Esophagus squamous epithelium (tissue), 5 donors: ENCODE data around the gene OAF. TPM values are rescaled to one million over a fixed set of nuclear protein-coding genes. Genes with fewer than 3 reads are reported as not detected.

Experiments used
- DNase-seq: peaks from one replicate; lab custom pipeline; 2025; lab: John Stamatoyannopoulos, UW
- H3K27ac ChIP-seq, 4 donors: fragments of 200-600 bp; sonication (generic); one replicate each; pipeline ENCODE4 v1.5.1; 2016 to 2019; ENCODE audit warnings: mild to moderate bottlenecking in 1 of 4
- H3K27me3 ChIP-seq, 4 donors: fragments of 200-600 bp; sonication (generic); 1 replicate in 3 of 4; 2 replicates in 1 of 4; pipeline versions ENCODE4 v1.5.1 to v1.6.0; 2017 to 2021; ENCODE audit warnings: antibody characterized with exemption in 1 of 4
- H3K36me3 ChIP-seq, 3 donors: fragments of 200-600 bp; sonication (generic); one replicate each; pipeline ENCODE4 v1.5.1; 2016 to 2019
- H3K4me1 ChIP-seq, 3 donors: fragments of 200-600 bp; sonication (generic); one replicate each; pipeline ENCODE4 v1.5.1; 2017 to 2019
- H3K4me3 ChIP-seq, 4 donors: fragments of 200-600 bp; sonication (generic); 1 replicate in 3 of 4; 2 replicates in 1 of 4; pipeline ENCODE4 v1.5.1; 2016 to 2019; ENCODE audit warnings: mild to moderate bottlenecking in 2 of 4, moderate library complexity in 1 of 4
- H3K9me3 ChIP-seq, 3 donors: fragments of 200-600 bp; sonication (generic); one replicate each; pipeline ENCODE4 v1.5.1; 2016 to 2019
- CTCF ChIP-seq, 6 experiments: fragments of 450-650 bp in 4 of 6; fragments of 200-600 bp in 2 of 6; sonication (generic) in 2 of 6; IDR thresholded peaks; one replicate each; pipeline ENCODE4 v1.5.1; 2016 to 2019; ENCODE audit warnings: antibody characterized with exemption in 6 of 6, mild to moderate bottlenecking in 4 of 6, moderate library complexity in 4 of 6
- POLR2A ChIP-seq, 4 donors: fragments of 450-650 bp; IDR thresholded peaks; one replicate each; pipeline ENCODE4 v1.6.1; 2017; ENCODE audit warnings: antibody characterized with exemption in 4 of 4, mild to moderate bottlenecking in 4 of 4, moderate library complexity in 3 of 4
- WGBS, 2 donors: methylation state at CpG; one replicate each; pipeline ENCODE4 v1.1.5; 2018; 5-methylcytosine and 5-hydroxymethylcytosine counted together
- intact Hi-C: fragments of 100-400 bp; cut with DNase I; formaldehyde crosslinking; loops from one replicate; pipeline ENCODE4 v1.15.0; 2022
- total RNA-seq, 4 donors: library from RNA; depleted of rRNA; stranded (reverse); fragments of >200 nt; gene quantifications; one replicate each; pipeline ENCODE4 v1.1.0, GENCODE V29; 2016
- donor health status: DM: yes; HTN: yes; CAD: no.

OAF gene
- total RNA-seq, 4 donors from 2014 or later = 7.4 to 49.0 (median 14.3) TPM

DNA sequence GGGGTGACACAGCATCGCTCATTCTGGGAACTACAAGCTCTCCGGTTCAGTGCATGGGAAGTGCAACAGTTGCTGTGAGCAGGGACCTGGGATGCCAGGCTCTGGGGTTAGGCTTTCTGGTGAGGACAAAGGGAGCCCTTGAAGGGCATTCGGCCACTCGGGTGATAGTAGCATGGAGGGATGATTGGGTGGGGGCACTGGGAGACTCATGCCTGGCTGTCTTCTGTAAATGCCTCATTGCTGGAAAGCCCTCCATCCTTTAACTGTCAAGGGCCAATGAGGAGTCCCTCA, 9.9 kb downstream of the OAF start:
- peaks cover 38 to 100% (median 59%) of the 10 kb centered on the region in 3 donors for H3K4me1 ChIP-seq

DNA sequence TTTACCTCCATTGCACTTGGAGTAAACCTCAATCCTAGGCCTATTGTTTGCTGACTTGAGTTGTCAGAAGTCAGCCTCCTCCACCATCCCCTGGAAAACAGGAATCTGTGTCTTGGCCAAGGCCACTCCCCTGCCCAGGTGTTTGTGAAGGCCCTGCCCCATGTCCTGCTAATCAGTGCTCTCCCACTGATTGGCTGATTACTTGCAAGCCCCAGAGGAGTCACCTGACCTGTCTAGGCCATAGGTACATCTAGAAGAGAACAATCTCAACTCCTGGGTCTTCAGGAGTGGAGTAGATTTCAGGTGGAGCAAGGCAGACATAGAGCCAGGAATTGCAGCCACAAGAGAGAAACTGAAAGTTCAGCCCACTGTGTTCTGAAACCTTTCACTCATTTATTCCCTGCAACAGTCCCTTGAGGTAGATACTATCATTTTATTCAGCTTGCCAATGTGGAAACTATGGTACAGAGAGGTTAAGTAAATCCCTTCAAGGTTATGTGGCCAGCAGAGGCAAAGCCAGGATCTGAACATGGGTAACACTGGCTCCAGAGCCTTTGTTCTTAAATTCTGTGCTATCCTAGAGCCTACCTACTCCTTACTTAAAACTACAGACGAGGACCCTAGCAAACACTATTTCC, 10.4 kb downstream of the OAF start:
- Histone ChIP-seq H3K4me1 (peaks cover 39 to 100% (median 54%) of the 10 kb centered on the region in 3 donors), H3K9me3 (no peaks in the 10 kb centered on the region), H3K27me3 (no peaks in the 10 kb centered on the region), H3K36me3 (no peaks in the 10 kb centered on the region), H3K4me3 (no peak overlapping the region), H3K27ac (peak overlapping the region in 3 of 4 donors; percentile 5 to 67 (median 58))
- 78 to 80% methylated on average over 1 of the region's 1 CpG for WGBS, 2 donors
- DNase-seq = no peak
- no peak for TF ChIP-seq CTCF (IDR thresholded peaks at IDR 0.05)
- intact Hi-C loops = no loop called here

More for the DNA sequence above, 9.9 kb downstream of the OAF start:
- Histone ChIP-seq H3K9me3 (no peaks in the 10 kb centered on the region), H3K27ac (peak overlapping the region in 2 of 4 donors; percentile 58 to 67), H3K36me3 (no peaks in the 10 kb centered on the region), H3K4me3 (no peak overlapping the region), H3K27me3 (no peaks in the 10 kb centered on the region)
- intact Hi-C loops = no loop called here
- no peak for DNase-seq
- TF ChIP-seq CTCF (IDR thresholded peaks at IDR 0.05) (no peak), POLR2A (IDR thresholded peaks at IDR 0.05) (no peak)
- 100% methylated on average over 4 of the region's 4 CpGs; no CpG with 5 or more reads in 1 of the 2 donors for WGBS, 2 donors

DNA sequence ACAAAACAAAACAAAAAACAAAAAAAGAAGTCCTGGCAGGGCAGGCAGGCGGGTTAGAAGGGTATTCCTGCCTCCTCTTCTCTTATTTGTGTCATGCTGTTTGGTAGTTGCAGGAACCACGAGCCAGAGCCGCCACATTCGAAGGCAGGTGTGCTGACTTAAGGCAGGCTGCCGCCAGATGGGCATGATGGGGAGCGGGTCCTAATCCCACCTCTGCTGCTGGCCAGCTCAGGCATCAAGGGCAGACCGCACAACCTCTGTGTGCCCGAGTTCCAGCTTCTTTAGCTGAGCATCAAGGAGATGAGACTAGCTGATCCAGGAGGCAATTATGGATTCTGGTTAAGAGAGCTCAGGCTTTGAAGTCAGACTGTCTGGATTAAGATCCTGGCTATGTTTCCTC, 12.1 kb downstream of the OAF start:
- Histone ChIP-seq H3K4me3 (no peak overlapping the region), H3K4me1 (peaks cover 35 to 88% (median 46%) of the 10 kb centered on the region in 3 donors), H3K27ac (peak overlapping the region in 1 of 4 donors; percentile 38), H3K9me3 (no peaks in the 10 kb centered on the region), H3K36me3 (peaks cover 0 to 10% (median 3%) of the 10 kb centered on the region in 3 donors), H3K27me3 (no peaks in the 10 kb centered on the region)
- no peak for DNase-seq
- intact Hi-C loops = no loop called here
- WGBS, 2 donors = 82 to 86% methylated on average over 5 to 8 of the region's 8 CpGs
- TF ChIP-seq POLR2A (IDR thresholded peaks at IDR 0.05) = no peak
- no peak for TF ChIP-seq CTCF (IDR thresholded peaks at IDR 0.05)

- WGBS, 2 donors = 0 to 57% methylated on average over 1 of the region's 1 CpG
- intact Hi-C loops = no loop called here
- no peak for DNase-seq
- H3K4me3 ChIP-seq = no peak overlapping the region
- H3K27ac ChIP-seq = peak overlapping the region in 3 of 4 donors; percentile 34 to 86 (median 61)
- H3K4me1 ChIP-seq = peaks cover 26 to 79% (median 37%) of the 10 kb centered on the region in 3 donors
- H3K27me3 ChIP-seq = no peaks in the 10 kb centered on the region
- H3K9me3 ChIP-seq = no peaks in the 10 kb centered on the region
- H3K36me3 ChIP-seq = peaks cover 0 to 16% (median 3%) of the 10 kb centered on the region in 3 donors
- TF ChIP-seq POLR2A (IDR thresholded peaks at IDR 0.05) = no peak
- no peak for TF ChIP-seq CTCF (IDR thresholded peaks at IDR 0.05)
Measured at GRCh38 chr11:120223793-120224192, 13.0 kb downstream of the OAF start.

- H3K27ac ChIP-seq = peak overlapping the region in 3 of 4 donors; percentile 58 to 86 (median 61)
- H3K9me3 ChIP-seq = no peaks in the 10 kb centered on the region
- no peak overlapping the region for H3K4me3 ChIP-seq
- TF ChIP-seq CTCF (IDR thresholded peaks at IDR 0.05) = no peak
- no peak for TF ChIP-seq POLR2A (IDR thresholded peaks at IDR 0.05)
- intact Hi-C loops = no loop called here
- no peaks in the 10 kb centered on the region for H3K27me3 ChIP-seq
- WGBS, 2 donors = 83 to 89% methylated on average over 1 to 3 of the region's 6 CpGs
- DNase-seq = no peak
- peaks cover 21 to 74% (median 32%) of the 10 kb centered on the region in 3 donors for H3K4me1 ChIP-seq
- H3K36me3 ChIP-seq = peaks cover 0 to 21% (median 3%) of the 10 kb centered on the region in 3 donors
Measured at GRCh38 chr11:120224361-120224760, 13.5 kb downstream of the OAF start.
